IPS-NIHi7 (cell line): ENCODE results near the gene RPRML.
"Not testable (repeated sequence)": the region's sequence is repeated elsewhere in the genome, so short reads cannot be mapped to it uniquely, and the experiment has no call there.

ENCODE experiments used
- DNase-seq: peaks from one replicate; pipeline ENCODE4 v3.0.0; 2012; ENCODE audit warnings: mixed read lengths; ENCODE audit errors: extremely low spot score

RPRML gene

GRCh38 chr17:46979147-46979863 lies at the start of gene RPRML:
TSS of gene RPRML (minus strand) at chr17:46979253. CDS start at chr17:46979007, 246 bp downstream.
- peak; percentile 52 for DNase-seq

- not testable (repeated sequence) for DNase-seq
These were observed 37.9 kb upstream of the RPRML start for GRCh38 chr17:47016966-47017365.

DNA sequence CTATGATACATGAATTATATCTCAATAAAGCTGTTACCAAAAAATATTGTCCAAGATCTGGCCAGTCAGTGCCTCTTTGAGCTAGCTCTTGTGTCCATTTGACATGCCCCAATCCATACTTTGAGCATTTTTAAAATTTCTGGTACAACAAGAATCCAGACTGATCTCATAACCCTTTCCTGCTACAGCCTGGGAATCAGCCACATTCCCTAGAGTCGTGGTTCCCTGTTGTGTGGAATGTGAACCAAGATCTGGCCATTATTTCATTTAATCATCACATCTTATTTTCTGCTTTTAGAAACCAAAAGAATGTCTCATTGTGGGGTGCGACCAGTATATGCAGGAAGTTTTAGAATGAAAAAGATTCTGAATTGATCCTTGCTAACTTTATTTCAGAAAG lies 34.3 kb upstream of the RPRML start:
- no peak for DNase-seq

DNA sequence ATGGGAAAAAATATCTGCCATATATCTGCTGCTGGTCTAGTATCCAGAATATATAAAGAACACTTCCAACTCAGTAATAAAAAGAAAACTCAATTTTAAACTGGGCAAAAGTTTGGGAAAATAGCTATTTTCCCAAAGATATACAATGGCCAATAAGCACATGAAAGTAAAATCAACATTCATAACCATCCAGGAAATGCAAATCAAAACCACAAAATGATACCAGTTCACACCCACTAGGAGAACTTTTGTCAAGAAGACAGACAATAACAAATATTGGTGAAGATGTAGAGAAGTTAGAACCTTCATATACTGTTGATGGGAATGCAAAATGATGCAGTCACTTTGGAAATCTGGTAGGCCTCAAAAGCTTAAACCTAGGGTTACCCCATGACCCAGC lies 33.4 kb upstream of the RPRML start:
- no peak for DNase-seq

DNA sequence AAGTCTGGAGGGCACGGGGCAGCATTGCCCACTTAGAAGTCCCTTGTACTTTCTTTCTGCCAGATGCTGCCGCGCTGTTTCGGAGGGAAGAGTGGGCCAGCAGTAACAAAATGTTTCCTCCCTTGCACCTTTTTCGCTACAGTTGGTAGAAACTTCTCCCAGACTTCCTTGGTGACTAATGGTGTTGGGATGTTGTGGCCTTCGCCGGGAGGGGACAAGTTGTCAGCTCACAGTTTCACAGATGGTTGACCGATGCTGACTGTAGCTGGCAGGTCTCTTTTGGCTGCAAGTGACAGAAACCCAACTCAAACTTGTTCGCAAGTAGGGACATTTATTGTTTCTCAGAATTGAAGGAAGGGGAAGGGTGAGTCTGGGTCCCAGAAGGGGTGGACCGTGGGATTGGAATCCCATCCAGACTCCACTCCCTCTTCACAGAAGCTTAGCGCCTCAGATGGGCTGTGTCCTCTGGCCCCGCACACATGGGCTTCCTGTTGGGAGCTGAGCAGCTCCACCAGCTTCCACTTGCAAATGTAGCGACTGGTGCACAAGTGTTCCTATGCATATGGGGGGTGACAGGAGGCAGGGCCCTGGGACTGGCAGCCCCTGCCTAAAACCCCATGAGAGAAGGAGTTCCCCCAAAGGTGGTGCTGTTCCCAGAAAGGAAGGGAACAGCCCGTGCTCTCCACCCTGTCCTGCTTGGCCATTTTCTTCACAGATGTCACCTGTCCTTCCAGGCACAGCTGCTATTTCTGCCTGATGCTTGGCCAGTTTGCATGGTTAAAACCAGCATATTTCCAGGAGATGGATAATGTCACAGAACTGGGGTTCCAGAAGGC lies 30.9 kb upstream of the RPRML start:
- DNase-seq, result no peak

DNA sequence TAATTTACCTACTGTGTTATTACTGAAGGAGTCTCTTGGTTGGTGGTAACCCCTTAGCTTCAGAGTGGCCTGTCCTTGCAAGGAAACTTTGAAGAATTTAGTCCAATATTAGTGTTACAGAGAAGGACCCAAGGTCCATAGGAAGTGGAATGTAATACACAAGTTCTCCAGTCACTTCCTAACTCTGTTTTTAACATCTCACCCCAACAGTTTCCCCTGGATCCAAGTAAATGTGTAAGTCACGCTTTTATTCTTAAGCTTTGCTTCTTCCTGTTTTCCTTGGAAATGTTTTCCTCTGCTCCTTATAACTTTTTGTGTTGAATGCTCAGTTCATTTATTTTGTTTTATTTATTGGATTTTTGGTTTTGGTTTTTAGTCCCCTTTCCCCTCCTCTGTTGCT lies 25.9 kb upstream of the RPRML start:
- no peak for DNase-seq

- DNase-seq, result not testable (repeated sequence)
These were observed 24.8 kb upstream of the RPRML start for GRCh38 chr17:47003864-47004263.

- no peak for DNase-seq
These were observed 17.0 kb upstream of the RPRML start for GRCh38 chr17:46995841-46996571.

DNA sequence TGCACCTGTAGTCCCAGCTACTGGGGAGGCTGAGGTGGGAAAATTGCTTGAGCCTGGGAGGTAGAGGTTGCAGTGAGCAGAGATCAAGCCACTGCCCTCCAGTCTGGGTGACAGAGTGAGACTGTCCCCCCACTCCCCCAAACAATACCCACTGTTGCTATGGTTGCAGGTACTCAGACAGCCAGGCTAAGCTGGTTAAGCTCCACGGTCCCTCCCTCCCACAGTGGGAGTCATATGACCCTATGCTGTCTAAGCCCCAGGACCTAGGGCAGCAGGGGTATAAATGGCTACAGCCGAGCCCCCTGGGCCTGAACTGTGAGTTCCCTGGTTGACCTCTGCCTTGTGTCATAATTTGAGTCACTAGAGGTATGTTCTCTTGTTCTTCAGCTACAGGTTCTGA lies 15.9 kb upstream of the RPRML start:
- DNase-seq, result no peak

DNA sequence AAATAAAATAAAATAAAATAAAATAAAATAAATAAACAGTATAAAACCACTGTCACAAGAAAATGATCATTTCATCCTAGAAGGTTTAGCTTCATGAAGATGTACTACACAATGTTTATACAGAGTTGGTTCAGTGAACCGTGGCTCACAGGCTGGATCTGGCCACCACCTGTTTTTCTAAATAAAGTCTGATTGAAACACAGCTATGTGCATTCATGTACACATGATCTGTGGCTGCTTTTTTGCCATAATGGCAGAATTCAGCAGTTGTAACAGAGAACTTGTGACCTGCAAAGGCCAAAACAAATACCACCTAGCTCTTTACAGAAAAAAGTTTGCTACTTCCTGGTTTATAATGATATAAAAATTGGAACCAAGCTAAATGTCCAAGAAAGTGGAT lies 12.6 kb upstream of the RPRML start:
- no peak for DNase-seq

DNA sequence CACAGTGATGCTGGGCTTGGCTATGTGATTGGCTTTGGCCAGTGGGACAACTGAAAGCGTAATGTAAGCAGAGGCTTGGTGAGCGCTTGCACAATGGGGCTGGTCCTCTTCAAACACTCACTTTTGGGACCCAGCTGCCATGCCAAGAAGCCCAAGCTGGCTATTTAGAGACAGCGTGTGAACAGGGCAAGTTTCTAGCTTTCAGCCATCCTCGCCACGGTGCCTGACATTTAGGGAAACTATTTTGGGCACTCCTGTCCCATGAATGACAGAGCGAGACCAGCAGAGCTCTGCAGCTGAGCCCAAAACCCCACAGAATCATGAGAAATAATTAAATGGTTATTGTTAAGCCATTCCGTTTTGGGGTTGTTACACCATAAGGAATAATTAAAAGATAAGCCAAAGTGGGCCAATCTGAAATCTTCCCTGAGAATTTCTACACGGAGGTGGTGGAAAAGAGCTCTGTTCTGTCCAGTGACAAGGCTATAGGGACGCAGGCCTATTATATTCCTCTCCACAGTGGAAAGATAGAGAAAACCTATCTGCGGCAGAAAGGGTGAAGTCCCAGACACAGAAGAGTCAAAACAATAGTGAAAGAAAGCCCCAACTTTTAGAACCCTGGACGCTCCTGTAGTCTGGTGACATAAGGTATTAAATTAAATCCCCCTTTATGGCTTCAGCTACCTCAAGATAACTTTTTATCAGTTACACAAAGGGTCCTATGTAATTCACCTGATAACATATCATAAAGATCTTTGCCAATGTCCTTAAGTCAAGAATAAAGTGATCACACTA lies 10.8 kb upstream of the RPRML start:
- DNase-seq, result no peak

GRCh38 chr17:46987927-46988326 lies 8.9 kb upstream of the RPRML start:
- DNase-seq, result not testable (repeated sequence)

DNA sequence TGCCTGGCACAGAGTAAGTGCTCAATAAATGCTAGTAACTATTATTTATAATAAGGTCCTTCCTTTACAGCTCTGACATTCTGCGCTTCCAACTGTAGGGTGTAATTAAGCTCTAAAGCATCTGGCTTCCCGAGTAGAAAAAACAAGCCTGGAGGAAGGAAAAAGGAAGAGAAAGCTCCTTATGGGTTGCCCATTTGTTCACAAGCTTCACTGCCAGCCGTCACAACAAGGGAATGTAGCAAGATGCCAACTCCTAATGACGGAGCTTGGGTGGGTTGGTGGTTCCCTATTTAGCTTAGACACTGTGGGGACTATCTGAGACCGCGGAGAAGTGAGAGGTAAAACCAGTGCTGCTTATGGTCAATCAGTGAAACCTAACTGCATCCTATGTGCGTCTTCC lies 7.3 kb upstream of the RPRML start:
- DNase-seq, result no peak

DNA sequence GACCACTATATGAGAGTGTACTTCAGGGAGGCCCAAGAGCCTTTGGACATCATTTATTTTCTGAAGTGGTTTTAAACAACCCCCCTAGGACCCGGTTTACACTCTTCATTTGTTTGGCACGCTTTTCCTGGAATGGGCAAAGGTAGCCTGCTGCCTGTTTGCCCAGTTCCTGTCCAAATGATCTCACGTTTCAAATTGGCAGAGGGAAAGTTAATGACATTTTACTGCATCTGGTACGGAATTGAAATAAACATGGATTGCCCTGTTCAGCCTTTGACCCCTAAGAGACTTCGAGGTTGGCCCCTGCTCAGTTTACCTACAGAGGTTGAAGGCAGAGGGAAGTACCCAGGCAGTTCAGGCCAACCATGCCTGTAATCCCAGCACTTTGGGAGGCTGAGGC lies 5.8 kb upstream of the RPRML start:
- no peak for DNase-seq

GRCh38 chr17:46984341-46984740 lies 5.3 kb upstream of the RPRML start:
- no peak for DNase-seq

DNA sequence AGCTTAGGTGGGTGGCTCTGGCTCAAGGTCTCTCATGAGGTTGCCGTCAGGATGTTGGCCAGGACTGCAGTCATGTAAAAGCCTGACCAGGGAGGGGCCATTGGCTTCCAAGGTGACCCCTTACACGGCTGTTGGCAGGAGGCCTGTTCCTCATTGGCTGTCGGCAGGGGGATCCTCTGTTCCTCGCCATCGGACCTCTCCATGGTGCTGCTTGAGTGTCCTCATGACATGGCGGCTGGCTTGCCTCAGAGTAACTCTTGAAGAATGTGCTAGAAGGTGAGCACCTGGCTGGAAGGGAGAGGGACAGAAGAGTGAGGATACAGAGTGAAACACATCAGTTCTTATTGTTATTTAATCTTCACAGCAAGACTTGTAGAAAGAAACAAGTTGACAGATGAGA lies 4.7 kb upstream of the RPRML start:
- peak; percentile 51 for DNase-seq

- no peak for DNase-seq
These were observed 3.5 kb upstream of the RPRML start for GRCh38 chr17:46982577-46982976.

DNA sequence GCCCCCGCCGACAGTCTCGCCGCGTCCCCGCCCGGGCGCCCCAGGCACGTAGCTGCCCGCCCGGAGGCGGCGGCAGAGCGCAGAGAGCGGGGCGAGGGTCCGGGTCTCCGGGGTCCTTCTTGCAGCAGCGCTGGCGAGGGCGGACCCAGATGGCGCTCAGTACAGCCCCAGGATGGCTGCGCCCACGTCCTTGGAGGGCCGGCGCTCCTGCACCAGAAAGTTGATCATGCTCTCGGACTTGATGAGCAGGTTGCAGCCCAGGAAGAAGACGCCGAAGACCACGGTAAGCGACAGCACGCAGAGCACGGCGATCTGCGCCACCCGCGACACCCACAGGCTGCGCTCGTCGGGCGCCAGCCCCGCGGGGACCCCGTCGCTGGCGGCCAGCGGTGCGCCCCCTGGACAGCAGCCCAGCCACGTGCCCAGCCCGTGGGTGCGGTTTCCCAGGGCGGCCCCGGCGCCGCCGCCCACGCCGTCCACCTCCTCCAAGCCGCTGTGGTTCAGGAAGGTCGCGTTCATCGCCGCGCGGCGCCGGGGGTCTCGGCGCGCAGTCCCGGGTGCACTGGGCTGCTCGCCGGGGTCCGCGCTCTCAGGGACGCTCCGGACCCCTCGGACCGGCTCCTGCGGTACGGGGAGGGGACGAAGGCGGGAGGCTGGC lies 435 bp downstream of the RPRML start:
- no peak for DNase-seq

DNA sequence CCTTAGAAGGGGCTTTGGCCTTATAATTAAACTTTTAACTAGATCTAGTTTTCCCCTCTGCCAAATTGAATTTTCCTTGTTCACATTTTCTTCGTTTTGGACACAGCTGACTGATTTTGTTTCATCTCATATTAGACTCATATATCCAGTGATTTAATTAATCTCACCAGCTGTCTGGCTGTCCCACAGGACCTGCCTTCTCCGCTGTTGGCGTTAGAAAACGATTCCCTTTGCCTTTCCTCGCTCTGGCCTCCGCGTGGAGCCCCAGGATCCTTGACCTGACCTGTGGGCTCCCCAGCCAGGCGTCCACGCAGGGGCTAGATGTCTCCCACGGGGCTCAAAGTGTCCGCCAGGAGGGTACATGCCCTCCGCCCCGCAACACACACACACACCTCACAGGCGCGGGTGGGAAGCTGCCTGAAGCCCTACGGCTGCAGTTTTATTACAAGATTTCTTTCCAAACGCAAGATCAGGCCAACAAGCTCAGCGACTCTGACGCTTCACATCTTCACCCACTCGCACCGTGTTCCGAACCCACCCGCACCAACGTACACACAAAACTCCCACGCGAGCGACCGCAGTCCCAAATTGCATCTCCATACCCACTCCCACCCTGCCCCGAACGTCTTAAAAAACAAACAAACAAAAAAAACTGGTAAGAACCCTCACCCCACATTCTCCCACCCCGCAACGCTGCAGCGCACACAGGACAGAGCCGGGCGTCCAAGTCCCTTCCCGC lies 1.1 kb downstream of the RPRML start:
- no peak for DNase-seq

DNA sequence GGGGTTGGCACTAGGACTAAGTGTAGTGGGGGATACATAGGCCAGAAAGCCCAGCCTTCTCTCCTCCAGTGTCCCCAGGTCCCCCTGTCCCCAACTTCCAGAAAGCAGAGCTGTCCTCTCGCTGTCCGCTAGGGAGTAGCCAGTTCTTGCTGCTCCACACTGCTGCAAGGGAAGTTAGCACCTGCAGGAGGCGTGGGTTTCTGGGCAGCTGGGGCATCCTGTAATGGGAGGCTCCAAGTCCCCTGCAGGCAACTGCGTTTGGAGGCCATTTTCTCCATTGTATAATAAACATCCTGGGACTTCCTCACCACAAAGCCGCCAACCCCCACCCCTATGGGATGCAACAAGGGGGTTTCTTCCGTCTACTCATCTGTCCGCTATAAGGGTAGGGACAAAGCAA lies 1.7 kb downstream of the RPRML start:
- peak; percentile 84 for DNase-seq
